ENCODE data around the gene TIMM9.
"Not testable (repeated sequence)": the region's sequence is repeated elsewhere in the genome, so short reads cannot be mapped to it uniquely, and the experiment has no call there.

Gene TIMM9

GRCh38 chr14:58427281-58428117, at the start of gene TIMM9, which contains the start of gene KIAA0586:
Gene TIMM9 (minus strand): TSS chr14:58427531. CDS start chr14:58411945, 15,586 bp downstream.
Gene KIAA0586 (plus strand): TSS chr14:58427719. CDS start chr14:58428265, 546 bp downstream.
- peak; percentile 99 for DNase-seq

GRCh38 chr14:58476320-58476719, 49.0 kb upstream of the TIMM9 start:
- DNase-seq, result no peak

- DNase-seq, result no peak
Measured at GRCh38 chr14:58469309-58469708, 42.0 kb upstream of the TIMM9 start.

GRCh38 chr14:58467575-58467974, 40.2 kb upstream of the TIMM9 start:
- DNase-seq, result no peak

- DNase-seq, result no peak
Measured at GRCh38 chr14:58466459-58466858, 39.1 kb upstream of the TIMM9 start.

- DNase-seq, result no peak
Measured at GRCh38 chr14:58465421-58465820, 38.1 kb upstream of the TIMM9 start.

GRCh38 chr14:58464652-58465051, 37.3 kb upstream of the TIMM9 start:
- no peak for DNase-seq

GRCh38 chr14:58463147-58463546, 35.8 kb upstream of the TIMM9 start:
- no peak for DNase-seq

GRCh38 chr14:58460772-58461171, 33.4 kb upstream of the TIMM9 start:
- DNase-seq, result no peak

GRCh38 chr14:58455593-58456265, 28.4 kb upstream of the TIMM9 start:
- no peak for DNase-seq

- no peak for DNase-seq
Measured at GRCh38 chr14:58444627-58445026, 17.3 kb upstream of the TIMM9 start.

- no peak for DNase-seq
Measured at GRCh38 chr14:58439476-58439875, 12.1 kb upstream of the TIMM9 start.

- peak; percentile 8 for DNase-seq
Measured at GRCh38 chr14:58430156-58430555, 2.8 kb upstream of the TIMM9 start.

- DNase-seq, result peak; percentile 28
Measured at GRCh38 chr14:58428118-58428683, 870 bp upstream of the TIMM9 start.

GRCh38 chr14:58426670-58427280, 556 bp downstream of the TIMM9 start:
- no peak for DNase-seq

- DNase-seq, result not testable (repeated sequence)
Measured at GRCh38 chr14:58416934-58417333, 10.4 kb downstream of the TIMM9 start.

- DNase-seq, result no peak
Measured at GRCh38 chr14:58415636-58416547, 11.4 kb downstream of the TIMM9 start.

GRCh38 chr14:58414845-58415244, 12.5 kb downstream of the TIMM9 start:
- no peak for DNase-seq

GRCh38 chr14:58408681-58409215, 18.6 kb downstream of the TIMM9 start:
- no peak for DNase-seq

- DNase-seq, result peak; percentile 3
Measured at GRCh38 chr14:58401587-58401986, 25.7 kb downstream of the TIMM9 start.

GRCh38 chr14:58398895-58399294, 28.4 kb downstream of the TIMM9 start:
- no peak for DNase-seq

GRCh38 chr14:58398495-58398894, 28.8 kb downstream of the TIMM9 start:
- no peak for DNase-seq

Data from CD4-positive, alpha-beta T cell treated with Interleukin-4 for 4 hours (primary cell).